ENCODE measurements around the gene APOF.
"Not testable (repeated sequence)": the region's sequence is repeated elsewhere in the genome, so short reads cannot be mapped to it uniquely, and the experiment has no call there.

Gene APOF

GRCh38 chr12:56330936-56331490 is 31.6 kb downstream of the APOF start:
- Mint-ChIP-seq H3K27ac (no peak overlapping the region), H3K36me3 (ENCODE audit: low read depth) (peaks cover 13% of the 10 kb centered on the region), H3K9me3 (no peaks in the 10 kb centered on the region), H3K4me1 (peaks cover 27% of the 10 kb centered on the region), H3K27me3 (peaks cover 2% of the 10 kb centered on the region), H3K4me3 (no peak overlapping the region)
- ATAC-seq (no peak), DNase-seq (no peak)

- Mint-ChIP-seq H3K4me1 (no peaks in the 10 kb centered on the region), H3K27me3 (no peaks in the 10 kb centered on the region), H3K27ac (no peak overlapping the region), H3K36me3 (ENCODE audit: low read depth) (peaks cover 5% of the 10 kb centered on the region), H3K9me3 (no peaks in the 10 kb centered on the region), H3K4me3 (no peak overlapping the region)
- ATAC-seq = no peak
- DNase-seq = no peak
Measured at GRCh38 chr12:56326533-56326932, 36.1 kb downstream of the APOF start.

- Mint-ChIP-seq H3K4me3 (no peak overlapping the region), H3K36me3 (ENCODE audit: low read depth) (peaks cover 5% of the 10 kb centered on the region), H3K9me3 (no peaks in the 10 kb centered on the region), H3K27ac (no peak overlapping the region), H3K4me1 (peaks cover 2% of the 10 kb centered on the region), H3K27me3 (no peaks in the 10 kb centered on the region)
- DNase-seq = no peak
- ATAC-seq = no peak
Measured at GRCh38 chr12:56326126-56326525, 36.5 kb downstream of the APOF start.

- H3K4me1 Mint-ChIP-seq = peaks cover 7% of the 10 kb centered on the region
- no peak overlapping the region for H3K4me3 Mint-ChIP-seq
- no peaks in the 10 kb centered on the region for H3K27me3 Mint-ChIP-seq
- DNase-seq (no peak), ATAC-seq (no peak)
- H3K27ac Mint-ChIP-seq = no peak overlapping the region
- H3K36me3 Mint-ChIP-seq (ENCODE audit: low read depth) = peaks cover 5% of the 10 kb centered on the region
- H3K9me3 Mint-ChIP-seq = no peaks in the 10 kb centered on the region
Measured at GRCh38 chr12:56324206-56324605, 38.5 kb downstream of the APOF start.

GRCh38 chr12:56321610-56322009 is 41.0 kb downstream of the APOF start:
- not testable (repeated sequence) for ATAC-seq; H3K9me3 Mint-ChIP-seq; H3K36me3 Mint-ChIP-seq (ENCODE audit: low read depth); H3K4me3 Mint-ChIP-seq; H3K4me1 Mint-ChIP-seq; H3K27ac Mint-ChIP-seq; H3K27me3 Mint-ChIP-seq; DNase-seq

GRCh38 chr12:56321027-56321426 is 41.6 kb downstream of the APOF start:
- DNase-seq = no peak
- Mint-ChIP-seq H3K9me3 (no peaks in the 10 kb centered on the region), H3K4me3 (no peak overlapping the region), H3K36me3 (ENCODE audit: low read depth) (peaks cover 6% of the 10 kb centered on the region), H3K27ac (peak overlapping the region; percentile 53), H3K27me3 (no peaks in the 10 kb centered on the region), H3K4me1 (peaks cover 12% of the 10 kb centered on the region)
- no peak for ATAC-seq

- DNase-seq = no peak
- Mint-ChIP-seq H3K27me3 (no peaks in the 10 kb centered on the region), H3K4me3 (no peak overlapping the region), H3K27ac (no peak overlapping the region), H3K9me3 (no peaks in the 10 kb centered on the region), H3K36me3 (ENCODE audit: low read depth) (peaks cover 14% of the 10 kb centered on the region), H3K4me1 (peaks cover 21% of the 10 kb centered on the region)
- no peak for ATAC-seq
Measured at GRCh38 chr12:56317675-56318074, 45.0 kb downstream of the APOF start.

- H3K36me3 Mint-ChIP-seq (ENCODE audit: low read depth) = peaks cover 18% of the 10 kb centered on the region
Measured at GRCh38 chr12:56315622-56316473, 46.8 kb downstream of the APOF start, which contains the start of gene CNPY2. TSS of gene CNPY2 (minus strand) at chr12:56315988. CDS start at chr12:56315217, 771 bp downstream.

GRCh38 chr12:56315249-56315621 is 47.4 kb downstream of the APOF start:
- peak overlapping the region; percentile 97 for H3K27ac Mint-ChIP-seq
- peaks cover 19% of the 10 kb centered on the region for H3K36me3 Mint-ChIP-seq (ENCODE audit: low read depth)
- H3K9me3 Mint-ChIP-seq = no peaks in the 10 kb centered on the region
- no peaks in the 10 kb centered on the region for H3K27me3 Mint-ChIP-seq
- H3K4me3 Mint-ChIP-seq = peak overlapping the region; percentile 99
- ATAC-seq (no peak), DNase-seq (no peak)
- H3K4me1 Mint-ChIP-seq = peaks cover 17% of the 10 kb centered on the region

More at GRCh38 chr12:56315622-56316473, 46.8 kb downstream of the APOF start, which contains the start of gene CNPY2:
- Mint-ChIP-seq H3K27ac (peak within 1 kb of the TSS; percentile 97), H3K4me3 (peak within 1 kb of the TSS; percentile 99), H3K9me3 (no peaks in the 10 kb centered on the region), H3K4me1 (peaks cover 17% of the 10 kb centered on the region), H3K27me3 (no peaks in the 10 kb centered on the region)
- ATAC-seq (peak; percentile 96), DNase-seq (peak; percentile 94)

GRCh38 chr12:56311003-56311402 is 51.7 kb downstream of the APOF start:
- H3K4me3 Mint-ChIP-seq = no peak overlapping the region
- ATAC-seq = no peak
- no peak for DNase-seq
- H3K9me3 Mint-ChIP-seq = no peaks in the 10 kb centered on the region
- H3K27me3 Mint-ChIP-seq = no peaks in the 10 kb centered on the region
- no peak overlapping the region for H3K27ac Mint-ChIP-seq
- H3K36me3 Mint-ChIP-seq (ENCODE audit: low read depth) = peaks cover 29% of the 10 kb centered on the region
- H3K4me1 Mint-ChIP-seq = peaks cover 10% of the 10 kb centered on the region

Data from activated naive CD8-positive, alpha-beta T cell treated with anti-CD3 and anti-CD28 coated beads, Interleukin-2, amount 50 U/mL, for 24 hours (primary cell).